ENCODE results near the gene SUPT6H. TPM values are rescaled to one million over a fixed set of nuclear protein-coding genes. Genes with fewer than 3 reads are reported as not detected.

The SUPT6H gene
- total and polyA plus RNA-seq, 9 of the 15 experiments (the other 6 are each of a cell fraction or from before 2014, with no cell fraction given): 1.7 to 77.7 (median 49.2) TPM

GRCh38 chr17:28661635-28662526 is at the start of gene SUPT6H, which contains the start of gene SDF2 (continued):
- TF ChIP-seq ZNF318 (IDR thresholded peaks at IDR 0.05; ENCODE audit: borderline replicate concordance in 1 of 2, low read depth in 1 of 2): no peak
- TF ChIP-seq ZBTB49 (CRISPR knock-in tag; IDR thresholded peaks at IDR 0.05; ENCODE audit: borderline replicate concordance): no peak
- TF ChIP-seq CGGBP1 (CRISPR knock-in tag; IDR thresholded peaks at IDR 0.05): peak; percentile 59; the same call in 1 of the 2 replicates
- peak; percentile 85 for TF ChIP-seq NCOA6 (IDR thresholded peaks at IDR 0.05)
- peak; percentile 50; the same call in 1 of the 2 replicates for TF ChIP-seq POLR2AphosphoS2 (IDR thresholded peaks at IDR 0.05; ENCODE audit: low read length)
- no peak for TF ChIP-seq TEAD4 (IDR thresholded peaks at IDR 0.05; ENCODE audit: low read length)
- TF ChIP-seq TEAD4 (CRISPR knock-in tag; IDR thresholded peaks at IDR 0.05; ENCODE audit: borderline replicate concordance): no peak
- peak; percentile 97 for TF ChIP-seq SUPT5H (IDR thresholded peaks at IDR 0.05)
- no peak for TF ChIP-seq ZNF444 (CRISPR knock-in tag; IDR thresholded peaks at IDR 0.05)
- TF ChIP-seq ZNF324 (CRISPR knock-in tag; IDR thresholded peaks at IDR 0.05): no peak
- 0 out of 2 replicates have a peak, but pooled peaks have one; percentile 51 for TF ChIP-seq ZBTB43 (CRISPR knock-in tag; IDR thresholded peaks at IDR 0.05)
- peak; percentile 82 for TF ChIP-seq TOE1 (IDR thresholded peaks at IDR 0.05; ENCODE audit: borderline replicate concordance)
- TF ChIP-seq TOE1 (CRISPR knock-in tag; IDR thresholded peaks at IDR 0.05; ENCODE audit: borderline replicate concordance, low read depth): 0 out of 2 replicates have a peak, but pooled peaks have one; percentile 32
- peak; percentile 71; the same call in 1 of the 2 replicates for TF ChIP-seq ZNF589 (CRISPR knock-in tag; IDR thresholded peaks at IDR 0.05; ENCODE audit: low read depth)

All from K562 (cell line).